KMS-11 (cell line): ENCODE data around the gene ETDA.
A peak's percentile ranks its signal among the peaks of the same experiment; 100 is the strongest.
"Not testable (repeated sequence)": the region's sequence is repeated elsewhere in the genome, so short reads cannot be mapped to it uniquely, and the experiment has no call there.

Experiments
- H2AFZ ChIP-seq: fragments of 200-600 bp; sonication (generic); 2 replicates; pipeline ENCODE4 v1.6.1; 2016; ENCODE audit warnings: antibody characterized with exemption, mixed run types, low read depth
- H3K27ac ChIP-seq: fragments of 200-600 bp; sonication (generic); 2 replicates; pipeline ENCODE4 v1.6.1; 2016; ENCODE audit warnings: mild to moderate bottlenecking, mixed run types
- H3K27me3 ChIP-seq: fragments of 200-600 bp; sonication (generic); 2 replicates; pipeline ENCODE4 v1.6.1; 2017; ENCODE audit warnings: mild to moderate bottlenecking, low read depth, mixed run types, moderate library complexity; ENCODE audit not compliant: insufficient read depth
- H3K36me3 ChIP-seq: fragments of 200-600 bp; sonication (generic); 2 replicates; pipeline ENCODE4 v1.6.1; 2017; ENCODE audit warnings: mild to moderate bottlenecking, mixed run types; ENCODE audit not compliant: insufficient read depth
- H3K4me1 ChIP-seq: fragments of 200-600 bp; sonication (generic); 2 replicates; pipeline ENCODE4 v1.6.1; 2016; ENCODE audit warnings: mild to moderate bottlenecking, low read depth, mixed run types; ENCODE audit not compliant: poor library complexity, severe bottlenecking
- H3K4me2 ChIP-seq: fragments of 200-600 bp; sonication (generic); 2 replicates; pipeline ENCODE4 v1.7.0; 2016; ENCODE audit warnings: mild to moderate bottlenecking, mixed run types
- H3K4me3 ChIP-seq: fragments of 200-600 bp; sonication (generic); IDR thresholded peaks from 2 replicates; pipeline ENCODE4 v1.6.1; 2017; ENCODE audit warnings: low read depth, low read length, mixed read lengths; ENCODE audit not compliant: insufficient read depth
- H3K79me2 ChIP-seq: fragments of 200-600 bp; sonication (generic); 2 replicates; pipeline ENCODE4 v1.6.1; 2016; ENCODE audit warnings: low read depth, mixed run types; ENCODE audit not compliant: insufficient read depth
- H3K9ac ChIP-seq: fragments of 200-600 bp; sonication (generic); 2 replicates; pipeline ENCODE4 v1.6.1; 2016; ENCODE audit warnings: mild to moderate bottlenecking, mixed run types
- H4K20me1 ChIP-seq: fragments of 200-600 bp; sonication (generic); 2 replicates; pipeline ENCODE4 v1.6.1; 2016; ENCODE audit warnings: mild to moderate bottlenecking, mixed run types; ENCODE audit not compliant: insufficient read depth
- TF ChIP-seq, protein P1 (sequence below): fragments of 200-600 bp; sonication (generic); conservative IDR thresholded peaks from 2 replicates; pipeline ENCODE4 v1.6.1; 2017; ENCODE audit warnings: low read depth, mild to moderate bottlenecking, antibody characterized with exemption, low read length, moderate library complexity, mixed read lengths

ETDA gene

GRCh38 chrX:135252011-135252518 is at the start of gene ETDA:
Gene ETDA (plus strand): TSS chrX:135252061. CDS start chrX:135253277, 1,216 bp downstream.
- not testable (repeated sequence) for H3K79me2 ChIP-seq, H3K27me3 ChIP-seq, H3K9ac ChIP-seq, H4K20me1 ChIP-seq, H3K4me3 ChIP-seq, H3K36me3 ChIP-seq, H2AFZ ChIP-seq, H3K4me2 ChIP-seq, H3K27ac ChIP-seq, H3K4me1 ChIP-seq

- H3K36me3 ChIP-seq, H3K27me3 ChIP-seq, H4K20me1 ChIP-seq, H3K9ac ChIP-seq, H3K79me2 ChIP-seq, H3K4me1 ChIP-seq, H3K4me2 ChIP-seq, H2AFZ ChIP-seq, H3K4me3 ChIP-seq, H3K27ac ChIP-seq: not testable (repeated sequence)
- TF ChIP-seq, protein P1, sequence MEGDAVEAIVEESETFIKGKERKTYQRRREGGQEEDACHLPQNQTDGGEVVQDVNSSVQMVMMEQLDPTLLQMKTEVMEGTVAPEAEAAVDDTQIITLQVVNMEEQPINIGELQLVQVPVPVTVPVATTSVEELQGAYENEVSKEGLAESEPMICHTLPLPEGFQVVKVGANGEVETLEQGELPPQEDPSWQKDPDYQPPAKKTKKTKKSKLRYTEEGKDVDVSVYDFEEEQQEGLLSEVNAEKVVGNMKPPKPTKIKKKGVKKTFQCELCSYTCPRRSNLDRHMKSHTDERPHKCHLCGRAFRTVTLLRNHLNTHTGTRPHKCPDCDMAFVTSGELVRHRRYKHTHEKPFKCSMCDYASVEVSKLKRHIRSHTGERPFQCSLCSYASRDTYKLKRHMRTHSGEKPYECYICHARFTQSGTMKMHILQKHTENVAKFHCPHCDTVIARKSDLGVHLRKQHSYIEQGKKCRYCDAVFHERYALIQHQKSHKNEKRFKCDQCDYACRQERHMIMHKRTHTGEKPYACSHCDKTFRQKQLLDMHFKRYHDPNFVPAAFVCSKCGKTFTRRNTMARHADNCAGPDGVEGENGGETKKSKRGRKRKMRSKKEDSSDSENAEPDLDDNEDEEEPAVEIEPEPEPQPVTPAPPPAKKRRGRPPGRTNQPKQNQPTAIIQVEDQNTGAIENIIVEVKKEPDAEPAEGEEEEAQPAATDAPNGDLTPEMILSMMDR = peak; percentile 24; the same call in 1 of the 2 replicates
Observed at GRCh38 chrX:135206427-135206826, 45.4 kb upstream of the ETDA start.

GRCh38 chrX:135213200-135213844 is 38.5 kb upstream of the ETDA start:
- Histone ChIP-seq H2AFZ (no peak overlapping the region), H3K27me3 (no peaks in the 10 kb centered on the region), H3K4me3 (no peak overlapping the region), H4K20me1 (no peaks in the 10 kb centered on the region), H3K9ac (no peak overlapping the region), H3K4me2 (no peak overlapping the region), H3K27ac (no peak overlapping the region), H3K36me3 (no peaks in the 10 kb centered on the region), H3K4me1 (no peaks in the 10 kb centered on the region), H3K79me2 (no peaks in the 10 kb centered on the region)
- TF ChIP-seq, protein P1 = no peak

DNA sequence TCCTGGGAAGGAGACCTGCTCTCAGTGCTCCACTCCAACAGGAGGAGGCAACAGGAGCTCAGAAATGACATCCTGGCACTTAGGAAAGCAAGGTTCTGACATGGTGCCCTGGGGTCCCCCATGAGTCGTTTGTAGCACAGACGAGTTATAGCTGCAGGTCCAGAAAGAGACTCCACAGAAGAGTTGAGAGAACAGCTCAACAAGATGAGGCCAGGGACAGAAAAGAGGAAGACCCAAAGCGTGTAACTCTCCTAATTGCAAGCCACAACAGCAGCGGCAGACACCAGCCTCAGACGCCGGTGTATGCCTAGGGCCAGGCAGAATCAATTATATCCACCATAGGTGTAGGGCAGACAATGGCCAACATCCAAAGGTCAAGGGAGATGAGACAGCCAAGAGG is 5.9 kb upstream of the ETDA start:
- not testable (repeated sequence) for H3K36me3 ChIP-seq, H3K27me3 ChIP-seq, H3K4me3 ChIP-seq, H3K9ac ChIP-seq, H3K27ac ChIP-seq, H4K20me1 ChIP-seq, H2AFZ ChIP-seq, H3K4me1 ChIP-seq, H3K79me2 ChIP-seq, H3K4me2 ChIP-seq

DNA sequence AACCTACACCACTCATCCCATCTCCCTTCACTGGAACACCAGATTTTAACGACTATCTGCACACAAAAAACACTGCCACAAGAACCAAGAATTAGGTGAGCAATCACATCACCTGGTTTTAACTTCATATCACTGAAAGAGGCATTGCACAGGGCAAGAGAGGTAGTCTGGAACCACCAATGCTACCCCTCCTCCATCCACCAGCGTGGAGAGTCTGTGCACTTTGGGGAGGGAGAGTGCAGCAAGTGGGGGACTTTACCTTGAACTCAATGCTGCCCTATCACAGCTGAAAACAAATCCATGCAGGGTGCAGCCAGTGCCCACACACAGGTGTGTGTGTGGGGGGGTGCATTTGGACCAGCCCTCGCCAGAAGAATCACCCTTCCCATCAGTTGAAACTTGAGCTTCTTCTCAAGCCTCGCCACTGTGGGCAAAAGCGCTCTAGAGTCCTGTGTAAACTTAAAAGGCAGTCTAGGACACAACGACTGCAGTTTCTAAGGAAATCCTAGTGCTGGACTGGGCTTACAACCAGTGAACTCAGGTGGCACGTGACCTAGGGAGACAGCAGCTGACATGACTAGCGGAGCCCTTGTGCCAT is 4.3 kb downstream of the ETDA start:
- H3K27me3 ChIP-seq, H3K27ac ChIP-seq, H3K4me3 ChIP-seq, H2AFZ ChIP-seq, H3K9ac ChIP-seq, H3K36me3 ChIP-seq, H4K20me1 ChIP-seq, H3K4me2 ChIP-seq, H3K4me1 ChIP-seq, H3K79me2 ChIP-seq: not testable (repeated sequence)

DNA sequence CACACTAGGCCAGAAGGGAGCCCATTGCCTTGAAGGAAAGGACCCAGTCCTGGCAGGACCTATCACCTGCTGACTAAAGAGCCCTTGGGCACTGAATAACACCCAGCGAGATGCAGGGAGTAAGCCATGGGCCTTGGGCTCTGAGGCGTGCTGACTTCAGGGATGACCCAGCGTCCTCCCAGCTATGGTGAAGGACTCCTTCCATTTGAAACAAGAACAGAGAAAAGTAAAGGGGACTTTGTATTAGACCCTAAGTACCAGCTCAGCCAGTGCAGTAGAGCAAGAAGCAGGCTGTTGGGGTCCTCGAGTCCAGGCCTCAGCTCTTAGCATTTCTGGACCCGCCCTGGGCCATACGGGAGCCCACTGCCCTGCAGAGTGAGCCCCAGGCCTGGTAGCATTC is 5.1 kb downstream of the ETDA start:
- Histone ChIP-seq H2AFZ (no peak overlapping the region), H3K9ac (no peak overlapping the region), H3K79me2 (no peaks in the 10 kb centered on the region), H3K4me2 (no peak overlapping the region), H3K27me3 (no peaks in the 10 kb centered on the region), H4K20me1 (no peaks in the 10 kb centered on the region), H3K4me1 (no peaks in the 10 kb centered on the region), H3K4me3 (no peak overlapping the region), H3K27ac (no peak overlapping the region), H3K36me3 (no peaks in the 10 kb centered on the region)
- TF ChIP-seq, protein P1 = no peak
